H9 (cell line): ENCODE measurements around the gene CYP2S1. TPM values are rescaled to one million over a fixed set of nuclear protein-coding genes. Genes with fewer than 3 reads are reported as not detected.

ENCODE experiments used
- DNase-seq: peaks from one replicate; pipeline ENCODE4 v3.0.0-alpha.2; 2017
- H2AFZ ChIP-seq: one replicate; pipeline ENCODE4 v1.6.1; 2013; ENCODE audit warnings: mild to moderate bottlenecking, low read length, control low read depth, moderate library complexity
- H2AK5ac ChIP-seq: 2 replicates; pipeline ENCODE4 v1.6.1; 2013; ENCODE audit warnings: low read length, control low read depth, mixed read lengths; ENCODE audit not compliant: insufficient read length
- H2BK120ac ChIP-seq: one replicate; pipeline ENCODE4 v1.6.1; 2013; ENCODE audit warnings: low read depth, mild to moderate bottlenecking, low read length, control low read depth, inconsistent platforms; ENCODE audit not compliant: poor library complexity, severe bottlenecking
- H2BK12ac ChIP-seq: 2 replicates; pipeline ENCODE4 v1.6.1; 2013; ENCODE audit warnings: low read length, control low read depth, mixed read lengths, low read depth; ENCODE audit not compliant: insufficient read length
- H2BK15ac ChIP-seq: 2 replicates; pipeline ENCODE4 v1.6.1; 2013; ENCODE audit warnings: low read depth, low read length, control low read depth
- H2BK20ac ChIP-seq: one replicate; pipeline ENCODE4 v1.6.1; 2013; ENCODE audit warnings: low read depth, mild to moderate bottlenecking, low read length, control low read depth, inconsistent platforms; ENCODE audit not compliant: poor library complexity, severe bottlenecking
- H2BK5ac ChIP-seq: 2 replicates; pipeline ENCODE4 v1.6.1; 2013; ENCODE audit warnings: low read length, control low read depth, mixed read lengths; ENCODE audit not compliant: insufficient read length
- H3K14ac ChIP-seq: 2 replicates; pipeline ENCODE4 v1.6.1; 2013; ENCODE audit warnings: low read length, control low read depth; ENCODE audit not compliant: insufficient read depth
- H3K18ac ChIP-seq: 2 replicates; pipeline ENCODE4 v1.6.1; 2013; ENCODE audit warnings: low read depth, mild to moderate bottlenecking, mixed read lengths, low read length, control low read depth; ENCODE audit not compliant: insufficient read length
- H3K23ac ChIP-seq: 2 replicates; pipeline ENCODE4 v1.6.1; 2013; ENCODE audit warnings: low read length, control low read depth, mixed read lengths, low read depth; ENCODE audit not compliant: insufficient read length
- H3K23me2 ChIP-seq: 2 replicates; pipeline ENCODE4 v1.6.1; 2013; ENCODE audit warnings: low read depth, mild to moderate bottlenecking, mixed read lengths, low read length, control low read depth; ENCODE audit not compliant: insufficient read length, poor library complexity, severe bottlenecking
- H3K27ac ChIP-seq: 2 replicates; pipeline ENCODE4 v1.5.1; 2013; ENCODE audit warnings: low read length, control low read depth, mixed read lengths, low read depth; ENCODE audit not compliant: insufficient read length
- H3K27me3 ChIP-seq: 2 replicates; pipeline ENCODE4 v1.6.1; 2013; ENCODE audit warnings: low read length, control low read depth, inconsistent platforms; ENCODE audit not compliant: insufficient read depth
- H3K4ac ChIP-seq: 2 replicates; pipeline ENCODE4 v1.6.1; 2013; ENCODE audit warnings: low read depth, mild to moderate bottlenecking, control low read depth, inconsistent platforms, low read length, moderate library complexity
- H3K4me1 ChIP-seq: 2 replicates; pipeline ENCODE4 v1.6.1; 2013; ENCODE audit warnings: low read length, control low read depth, inconsistent platforms; ENCODE audit not compliant: insufficient read depth
- H3K4me2 ChIP-seq: 2 replicates; pipeline ENCODE4 v1.6.1; 2013; ENCODE audit warnings: low read length, control low read depth, mixed read lengths; ENCODE audit not compliant: insufficient read length, insufficient read depth
- H3K56ac ChIP-seq: 2 replicates; pipeline ENCODE4 v1.6.1; 2013; ENCODE audit warnings: low read depth, mild to moderate bottlenecking, mixed read lengths, low read length, control low read depth; ENCODE audit not compliant: insufficient read length
- H3K79me1 ChIP-seq: 2 replicates; pipeline ENCODE4 v1.6.1; 2013; ENCODE audit warnings: low read depth, mild to moderate bottlenecking, moderate library complexity, low read length, control low read depth, inconsistent platforms; ENCODE audit not compliant: insufficient read depth, poor library complexity, severe bottlenecking
- H3K79me2 ChIP-seq: 2 replicates; pipeline ENCODE4 v1.6.1; 2013; ENCODE audit warnings: low read length, control low read depth, inconsistent platforms; ENCODE audit not compliant: insufficient read depth
- H3K9ac ChIP-seq: 2 replicates; pipeline ENCODE4 v1.6.1; 2013; ENCODE audit warnings: low read length, control low read depth, mixed read lengths; ENCODE audit not compliant: insufficient read length; ENCODE audit errors: extremely low read depth
- H3K9me3 ChIP-seq: one replicate; pipeline ENCODE4 v1.6.1; 2013; ENCODE audit warnings: low read depth, low read length, inconsistent platforms; ENCODE audit not compliant: control insufficient read depth
- H3T11ph ChIP-seq: one replicate; pipeline ENCODE4 v1.6.1; 2013; ENCODE audit warnings: mild to moderate bottlenecking, low read length, control low read depth, inconsistent platforms
- H4K20me1 ChIP-seq: one replicate; pipeline ENCODE4 v1.6.1; 2013; ENCODE audit not compliant: control insufficient read depth, insufficient read length, insufficient read depth
- H4K5ac ChIP-seq: 2 replicates; pipeline ENCODE4 v1.6.1; 2013; ENCODE audit warnings: low read depth, mild to moderate bottlenecking, mixed read lengths, low read length, control low read depth; ENCODE audit not compliant: insufficient read length
- H4K8ac ChIP-seq: replicated peaks from 2 replicates; pipeline ENCODE4 v1.6.1; 2013; ENCODE audit warnings: low read length, control low read depth, mixed read lengths, low read depth; ENCODE audit not compliant: insufficient read length
- H4K91ac ChIP-seq: 2 replicates; pipeline ENCODE4 v1.6.1; 2013; ENCODE audit warnings: low read depth, mild to moderate bottlenecking, moderate library complexity, mixed read lengths, low read length, control low read depth; ENCODE audit not compliant: insufficient read length
- H3K27ac Mint-ChIP-seq, 3 experiments: 2 replicates in 2 of 3; 3 replicates in 1 of 3; pipeline ENCODE4 v1.8.0; 2020 to 2021; ENCODE audit warnings: mixed read lengths in 3 of 3, mild to moderate bottlenecking in 1 of 3, moderate library complexity in 1 of 3
- H3K27me3 Mint-ChIP-seq: 2 replicates; pipeline ENCODE4 v1.8.0; 2021; ENCODE audit warnings: low read depth, mild to moderate bottlenecking, moderate library complexity, mixed read lengths
- H3K36me3 Mint-ChIP-seq, 3 experiments: 2 replicates in 2 of 3; 3 replicates in 1 of 3; pipeline ENCODE4 v1.8.0; 2020 to 2021; ENCODE audit warnings: low read depth in 3 of 3, mixed read lengths in 3 of 3; ENCODE audit not compliant: insufficient read depth in 1 of 3
- H3K4me1 Mint-ChIP-seq, 2 experiments: 2 replicates each; pipeline ENCODE4 v1.8.0; 2020; ENCODE audit warnings: mixed read lengths in 2 of 2
- H3K4me3 Mint-ChIP-seq, 2 experiments: 2 replicates in 1 of 2; 3 replicates in 1 of 2; pipeline ENCODE4 v1.8.0; 2020 to 2021; ENCODE audit warnings: mild to moderate bottlenecking in 2 of 2, mixed read lengths in 2 of 2, moderate library complexity in 1 of 2
- H3K9me3 Mint-ChIP-seq, 2 experiments: 2 replicates in 1 of 2; 3 replicates in 1 of 2; pipeline ENCODE4 v1.8.0; 2020; ENCODE audit warnings: mild to moderate bottlenecking in 2 of 2, mixed read lengths in 2 of 2, moderate library complexity in 1 of 2
- CTCF ChIP-seq: fragments of 200-600 bp; sonication (generic); conservative IDR thresholded peaks from 3 replicates; pipeline ENCODE4 v1.8.0; 2021; ENCODE audit warnings: antibody characterized with exemption, mild to moderate bottlenecking
- WGBS: extraction: QIAGEN DNeasy Blood & Tissue Kit; methylation state at CpG from one replicate; pipeline ENCODE4 v1.1.7; 2013; ENCODE audit warnings: missing lambda C conversion rate, low lambda C conversion rate, mixed read lengths; ENCODE audit not compliant: insufficient read length; ENCODE audit errors: extremely low coverage; 5-methylcytosine and 5-hydroxymethylcytosine counted together
- total RNA-seq: library from RNA; stranded (reverse); gene quantifications from 2 replicates; pipeline ENCODE4 v1.2.1, GENCODE V29; 2021

The CYP2S1 gene
- total RNA-seq, 1 experiment from 2014 or later, result 159 TPM

- no peak overlapping the region for H4K5ac ChIP-seq
- H3K56ac ChIP-seq, result no peak overlapping the region
- Mint-ChIP-seq H3K36me3 (peaks cover 12 to 18% (median 13%) of the 10 kb centered on the region in 3 experiments), H3K9me3 (peaks cover 0 to 2% of the 10 kb centered on the region in 2 experiments; a peak in 3 of 5 replicates), H3K4me1 (peaks cover 31 to 38% of the 10 kb centered on the region in 2 experiments), H3K27me3 (peaks cover 6% of the 10 kb centered on the region), H3K4me3 (peak overlapping the region; percentile 10 to 66; a peak in 3 of 5 replicates), H3K27ac (peak overlapping the region; percentile 20 to 93 (median 22); a peak in 3 of 7 replicates)
- H3K79me1 ChIP-seq, result no peaks in the 10 kb centered on the region
- H3T11ph ChIP-seq, result no peak overlapping the region
- H2BK5ac ChIP-seq, result no peak overlapping the region
- H2AFZ ChIP-seq, result no peak overlapping the region
- H3K27ac ChIP-seq, result no peak overlapping the region
- H3K4ac ChIP-seq, result no peak overlapping the region
- H4K8ac ChIP-seq, result no peak overlapping the region
- H2BK12ac ChIP-seq, result no peak overlapping the region
- no peaks in the 10 kb centered on the region for H3K79me2 ChIP-seq
- H2BK20ac ChIP-seq, result no peak overlapping the region
- no peak overlapping the region for H3K9ac ChIP-seq
- no peak overlapping the region for H2BK15ac ChIP-seq
- no peak overlapping the region for H2AK5ac ChIP-seq
- no peak for DNase-seq
- H3K23me2 ChIP-seq, result peaks cover 11% of the 10 kb centered on the region
- H3K9me3 ChIP-seq, result no peaks in the 10 kb centered on the region
- H3K14ac ChIP-seq, result peak overlapping the region; percentile 17; the same call in 1 of the 2 replicates
- H3K23ac ChIP-seq, result no peak overlapping the region
- H4K91ac ChIP-seq, result no peak overlapping the region
- H4K20me1 ChIP-seq, result no peaks in the 10 kb centered on the region
- no CpG with 5 or more reads among the region's 7 CpGs for WGBS
- no peak overlapping the region for H3K18ac ChIP-seq
- no peaks in the 10 kb centered on the region for H3K27me3 ChIP-seq
- H3K4me2 ChIP-seq, result no peak overlapping the region
- H3K4me1 ChIP-seq, result no peaks in the 10 kb centered on the region
- H2BK120ac ChIP-seq, result no peak overlapping the region
- TF ChIP-seq CTCF, result no peak
Measured at GRCh38 chr19:41217741-41218140, 24.7 kb downstream of the CYP2S1 start.
